Loucy (cell line): ENCODE measurements around the gene GABBR2.

Experiments used
- H2AFZ ChIP-seq: fragments of 200-600 bp; sonication (generic); 2 replicates; pipeline ENCODE4 v1.6.0; 2016; ENCODE audit warnings: antibody characterized with exemption, mild to moderate bottlenecking, low read length, moderate library complexity
- H3F3A ChIP-seq: fragments of 200-600 bp; 2 replicates; pipeline ENCODE4 v1.6.0; 2016; ENCODE audit warnings: antibody characterized with exemption, low read depth, mild to moderate bottlenecking
- H3K27me3 ChIP-seq: fragments of 200-600 bp; sonication (generic); 2 replicates; pipeline ENCODE4 v1.6.1; 2014; ENCODE audit warnings: low read length, mild to moderate bottlenecking; ENCODE audit not compliant: insufficient read depth, poor library complexity, severe bottlenecking
- H3K36me3 ChIP-seq: fragments of 200-600 bp; sonication (generic); 2 replicates; pipeline ENCODE4 v1.6.1; 2016; ENCODE audit warnings: low read length; ENCODE audit not compliant: insufficient read depth
- H3K4me1 ChIP-seq: fragments of 200-600 bp; sonication (generic); 2 replicates; pipeline ENCODE4 v1.5.1; 2014; ENCODE audit warnings: low read length, mild to moderate bottlenecking; ENCODE audit not compliant: insufficient read depth, poor library complexity, severe bottlenecking
- H3K4me2 ChIP-seq: fragments of 200-600 bp; sonication (generic); 2 replicates; pipeline ENCODE4 v1.6.0; 2014; ENCODE audit warnings: antibody characterized with exemption, low read length, low read depth, mild to moderate bottlenecking; ENCODE audit not compliant: poor library complexity, severe bottlenecking
- H3K4me3 ChIP-seq: fragments of 200-600 bp; sonication (generic); 2 replicates; pipeline ENCODE4 v1.5.1; 2014; ENCODE audit warnings: low read length, mild to moderate bottlenecking, mixed read lengths; ENCODE audit not compliant: poor library complexity, severe bottlenecking
- H3K79me2 ChIP-seq: fragments of 200-600 bp; sonication (generic); 2 replicates; pipeline ENCODE4 v1.6.1; 2014; ENCODE audit warnings: low read length; ENCODE audit not compliant: insufficient read depth
- H3K9ac ChIP-seq: fragments of 200-600 bp; sonication (generic); 2 replicates; pipeline ENCODE4 v1.6.0; 2014; ENCODE audit warnings: mild to moderate bottlenecking, low read depth, low read length, moderate library complexity; ENCODE audit not compliant: poor library complexity, severe bottlenecking
- H3K9me2 ChIP-seq: fragments of 200-600 bp; sonication (generic); replicated peaks from 2 replicates; pipeline ENCODE4 v1.6.1; 2016; ENCODE audit warnings: low read depth, low read length, mixed read lengths
- H3K9me3 ChIP-seq: fragments of 200-600 bp; sonication (generic); 2 replicates; pipeline ENCODE4 v1.6.1; 2014; ENCODE audit warnings: mild to moderate bottlenecking, antibody characterized with exemption, low read length, low read depth; ENCODE audit not compliant: insufficient read depth
- H4K20me1 ChIP-seq: fragments of 200-600 bp; sonication (generic); 2 replicates; pipeline ENCODE4 v1.6.0; 2014; ENCODE audit warnings: antibody characterized with exemption, low read length, mild to moderate bottlenecking; ENCODE audit not compliant: insufficient read depth, poor library complexity, severe bottlenecking
- CTCF ChIP-seq: fragments of 200-600 bp; sonication (generic); conservative IDR thresholded peaks from 2 replicates; pipeline ENCODE4 v1.5.1; 2014; ENCODE audit warnings: mild to moderate bottlenecking, antibody characterized with exemption, low read length
- EZH2phosphoT487 ChIP-seq: fragments of 200-600 bp; IDR thresholded peaks from 2 replicates; pipeline ENCODE4 v1.6.1; 2018; ENCODE audit warnings: antibody characterized with exemption, mild to moderate bottlenecking, moderate library complexity, borderline replicate concordance

The GABBR2 gene

GRCh38 chr9:98605116-98605515, 103.6 kb downstream of the GABBR2 start:
- no peaks in the 10 kb centered on the region for H3K4me1 ChIP-seq
- H3K4me3 ChIP-seq = no peak overlapping the region
- H3K36me3 ChIP-seq = no peaks in the 10 kb centered on the region
- H3K9me3 ChIP-seq = no peaks in the 10 kb centered on the region
- H3K79me2 ChIP-seq = no peaks in the 10 kb centered on the region
- H2AFZ ChIP-seq = no peak overlapping the region
- H3F3A ChIP-seq = no peaks in the 10 kb centered on the region
- no peaks in the 10 kb centered on the region for H3K27me3 ChIP-seq
- TF ChIP-seq EZH2phosphoT487 = no peak
- no peak for TF ChIP-seq CTCF
- H3K9ac ChIP-seq = no peak overlapping the region
- H3K4me2 ChIP-seq = no peak overlapping the region
- no peaks in the 10 kb centered on the region for H3K9me2 ChIP-seq
- H4K20me1 ChIP-seq = no peaks in the 10 kb centered on the region

GRCh38 chr9:98603821-98604383, 104.8 kb downstream of the GABBR2 start:
- Histone ChIP-seq H3K9me3 (no peaks in the 10 kb centered on the region), H3K4me3 (no peak overlapping the region), H3K4me1 (no peaks in the 10 kb centered on the region), H3K4me2 (no peak overlapping the region), H3K79me2 (no peaks in the 10 kb centered on the region), H3K9ac (no peak overlapping the region), H2AFZ (no peak overlapping the region), H3F3A (no peaks in the 10 kb centered on the region), H3K36me3 (no peaks in the 10 kb centered on the region), H3K9me2 (no peaks in the 10 kb centered on the region), H3K27me3 (no peaks in the 10 kb centered on the region), H4K20me1 (no peaks in the 10 kb centered on the region)
- TF ChIP-seq CTCF = no peak
- no peak for TF ChIP-seq EZH2phosphoT487

- no peak overlapping the region for H3K9ac ChIP-seq
- no peaks in the 10 kb centered on the region for H3K9me2 ChIP-seq
- no peaks in the 10 kb centered on the region for H3K9me3 ChIP-seq
- no peaks in the 10 kb centered on the region for H3F3A ChIP-seq
- H3K79me2 ChIP-seq = no peaks in the 10 kb centered on the region
- no peaks in the 10 kb centered on the region for H3K4me1 ChIP-seq
- no peaks in the 10 kb centered on the region for H3K27me3 ChIP-seq
- H2AFZ ChIP-seq = no peak overlapping the region
- TF ChIP-seq CTCF = no peak
- TF ChIP-seq EZH2phosphoT487 = no peak
- no peak overlapping the region for H3K4me3 ChIP-seq
- H4K20me1 ChIP-seq = no peaks in the 10 kb centered on the region
- H3K36me3 ChIP-seq = no peaks in the 10 kb centered on the region
- H3K4me2 ChIP-seq = no peak overlapping the region
Measured at GRCh38 chr9:98602839-98603500, 105.8 kb downstream of the GABBR2 start.
